NCI-H82 treated with DMSO at 0.1 percent for 48 hours (cell line): Measurements from ENCODE around the gene CORO2A.
"Not testable (repeated sequence)": the region's sequence is repeated elsewhere in the genome, so short reads cannot be mapped to it uniquely, and the experiment has no call there.

ENCODE experiments used
- DNase-seq: peaks from one replicate; lab custom pipeline; 2025; ENCODE audit not compliant: unreplicated experiment; lab: John Stamatoyannopoulos, UW

CORO2A gene

GRCh38 chr9:98191671-98192502, 550 bp downstream of the CORO2A start:
- no peak for DNase-seq

GRCh38 chr9:98191181-98191608, 1.2 kb downstream of the CORO2A start:
- no peak for DNase-seq

GRCh38 chr9:98190757-98191105, 1.7 kb downstream of the CORO2A start:
- no peak for DNase-seq

- DNase-seq: no peak
Observed at GRCh38 chr9:98189412-98189811, 3.0 kb downstream of the CORO2A start.

- DNase-seq: no peak
Observed at GRCh38 chr9:98187926-98188325, 4.5 kb downstream of the CORO2A start.

GRCh38 chr9:98186236-98186635, 6.2 kb downstream of the CORO2A start:
- no peak for DNase-seq

- no peak for DNase-seq
Observed at GRCh38 chr9:98185611-98186171, 6.7 kb downstream of the CORO2A start.

GRCh38 chr9:98185021-98185567, 7.3 kb downstream of the CORO2A start:
- DNase-seq: no peak

GRCh38 chr9:98184326-98184725, 8.1 kb downstream of the CORO2A start:
- DNase-seq: no peak

- DNase-seq: no peak
Observed at GRCh38 chr9:98182889-98183599, 9.4 kb downstream of the CORO2A start.

- DNase-seq: no peak
Observed at GRCh38 chr9:98182069-98182820, 10.2 kb downstream of the CORO2A start.

- DNase-seq: no peak
Observed at GRCh38 chr9:98181746-98182068, 10.7 kb downstream of the CORO2A start.

GRCh38 chr9:98180996-98181395, 11.4 kb downstream of the CORO2A start:
- no peak for DNase-seq

GRCh38 chr9:98178874-98179850, 13.3 kb downstream of the CORO2A start:
- no peak for DNase-seq

- no peak for DNase-seq
Observed at GRCh38 chr9:98176391-98177259, 15.8 kb downstream of the CORO2A start.

GRCh38 chr9:98175762-98176161, 16.7 kb downstream of the CORO2A start:
- no peak for DNase-seq

- DNase-seq: no peak
Observed at GRCh38 chr9:98175028-98175569, 17.3 kb downstream of the CORO2A start.

- DNase-seq: not testable (repeated sequence)
Observed at GRCh38 chr9:98174502-98174918, 17.9 kb downstream of the CORO2A start.

GRCh38 chr9:98173181-98173580, 19.3 kb downstream of the CORO2A start:
- no peak for DNase-seq
